ENCODE measurements around the gene GRAMD2B.
"Not testable (repeated sequence)": the region's sequence is repeated elsewhere in the genome, so short reads cannot be mapped to it uniquely, and the experiment has no call there.

Gene GRAMD2B

GRCh38 chr5:126422994-126423788, at the start of gene GRAMD2B:
TSS of gene GRAMD2B (plus strand) at chr5:126423409. CDS start at chr5:126423607, 198 bp downstream.
- peak; percentile 48 to 54 for DNase-seq

- DNase-seq, result no peak
Measured at GRCh38 chr5:126374109-126374416, 49.1 kb upstream of the GRAMD2B start.

DNA sequence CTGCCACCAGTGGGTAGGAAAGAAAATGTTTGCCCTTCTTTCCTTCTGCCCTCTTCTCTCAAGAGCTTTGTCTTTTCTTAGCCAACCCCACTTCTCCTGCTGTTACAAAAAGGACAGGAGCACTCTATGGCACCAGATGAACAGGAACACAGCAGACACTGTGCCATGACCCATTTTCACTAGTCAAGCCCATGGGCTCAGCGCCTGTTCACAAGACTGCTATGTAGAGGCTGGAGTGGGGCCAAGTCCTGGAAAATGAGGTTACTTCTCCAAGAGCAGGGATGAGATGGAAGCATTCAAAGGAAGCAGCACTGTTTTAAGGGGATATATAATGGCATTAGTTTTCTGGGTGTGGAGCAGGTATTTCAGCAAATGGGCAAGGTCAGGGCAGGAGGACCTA, 46.8 kb upstream of the GRAMD2B start:
- no peak for DNase-seq

GRCh38 chr5:126377424-126377823, 45.8 kb upstream of the GRAMD2B start:
- no peak for DNase-seq

GRCh38 chr5:126380316-126380715, 42.9 kb upstream of the GRAMD2B start:
- not testable (repeated sequence) for DNase-seq

GRCh38 chr5:126383246-126383645, 40.0 kb upstream of the GRAMD2B start:
- DNase-seq, result no peak

DNA sequence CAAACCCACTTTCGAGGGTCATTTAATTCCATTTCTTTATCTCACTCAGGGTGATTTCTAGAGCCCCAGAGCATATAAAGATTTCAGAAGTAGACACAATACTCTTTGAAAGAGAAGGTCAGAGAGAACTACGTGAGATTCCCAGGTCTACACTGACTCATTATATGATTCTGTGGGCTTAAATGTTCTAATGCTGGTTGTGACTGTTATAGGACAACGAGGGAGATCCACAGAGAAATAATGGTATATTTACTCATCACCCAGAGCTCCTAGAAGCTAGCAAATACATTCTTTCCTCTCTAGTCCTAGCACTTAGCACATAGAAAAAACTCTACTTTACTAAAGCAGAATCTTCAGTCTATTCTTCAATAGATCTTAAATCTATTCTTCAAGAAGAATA, 39.4 kb upstream of the GRAMD2B start:
- no peak for DNase-seq

GRCh38 chr5:126384985-126385384, 38.2 kb upstream of the GRAMD2B start:
- DNase-seq, result no peak

DNA sequence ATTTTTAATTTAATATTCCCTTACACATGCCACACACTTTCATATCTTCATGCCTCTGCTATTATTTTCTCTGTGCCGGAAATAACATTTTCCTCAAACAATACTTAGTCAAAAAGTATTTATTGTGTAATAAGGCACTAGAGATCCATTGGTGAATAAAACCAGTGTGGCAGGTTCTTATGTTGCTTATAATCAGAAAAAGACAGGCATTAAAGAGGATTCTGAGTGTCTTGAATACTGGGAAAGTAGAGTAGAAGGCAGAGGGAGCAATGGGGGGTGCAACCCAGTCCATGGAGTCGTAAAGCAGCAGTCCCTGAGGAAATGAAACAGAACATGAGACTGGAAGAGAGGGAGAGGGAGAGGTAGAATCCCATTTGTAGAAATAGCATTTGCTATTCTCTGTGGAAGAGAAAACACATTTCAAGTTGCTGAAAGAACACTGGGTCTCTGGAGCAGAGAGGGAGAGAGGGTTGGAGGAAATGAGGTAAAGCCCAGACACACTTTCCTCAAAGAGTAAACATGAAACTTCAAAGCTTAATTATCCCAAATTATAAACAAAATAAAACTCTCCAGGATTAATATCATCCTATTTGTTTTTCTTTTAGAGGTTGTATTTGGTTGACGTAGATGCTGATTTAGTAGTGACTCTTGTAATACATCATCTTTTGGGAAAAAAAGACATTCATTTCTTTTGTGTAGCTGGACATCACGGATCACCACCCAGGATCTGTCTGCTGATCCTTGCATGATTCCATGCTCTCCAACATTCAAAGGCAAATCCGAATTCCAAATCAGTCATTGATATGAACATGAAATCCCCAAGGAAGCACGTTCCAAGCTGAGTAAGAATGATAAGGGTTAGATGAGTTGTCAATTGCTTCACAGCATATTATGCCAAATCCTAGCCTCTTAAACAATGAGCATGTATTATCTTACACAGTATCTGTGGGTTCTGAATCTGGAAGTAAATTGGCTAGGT, 37.4 kb upstream of the GRAMD2B start:
- DNase-seq, result no peak

DNA sequence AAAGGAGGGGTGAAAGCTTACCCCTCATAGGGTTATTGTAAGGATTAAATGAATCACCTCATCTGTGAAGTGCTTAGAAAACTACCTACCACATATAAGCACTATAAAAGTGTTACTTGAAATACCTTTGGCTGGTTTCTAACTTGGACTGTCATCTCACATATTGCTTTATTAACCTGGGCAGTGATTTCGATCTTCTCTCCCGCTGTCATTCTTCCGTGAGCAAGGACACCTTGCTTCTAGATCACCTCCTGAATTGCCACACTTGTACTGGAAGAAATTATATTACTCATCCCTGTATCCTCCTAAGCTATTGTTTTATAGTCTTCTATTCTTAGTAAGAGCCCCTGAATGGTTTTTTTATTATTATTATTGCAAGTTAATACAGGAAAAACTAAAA, 34.0 kb upstream of the GRAMD2B start:
- no peak for DNase-seq

- no peak for DNase-seq
Measured at GRCh38 chr5:126390051-126390450, 33.2 kb upstream of the GRAMD2B start.

DNA sequence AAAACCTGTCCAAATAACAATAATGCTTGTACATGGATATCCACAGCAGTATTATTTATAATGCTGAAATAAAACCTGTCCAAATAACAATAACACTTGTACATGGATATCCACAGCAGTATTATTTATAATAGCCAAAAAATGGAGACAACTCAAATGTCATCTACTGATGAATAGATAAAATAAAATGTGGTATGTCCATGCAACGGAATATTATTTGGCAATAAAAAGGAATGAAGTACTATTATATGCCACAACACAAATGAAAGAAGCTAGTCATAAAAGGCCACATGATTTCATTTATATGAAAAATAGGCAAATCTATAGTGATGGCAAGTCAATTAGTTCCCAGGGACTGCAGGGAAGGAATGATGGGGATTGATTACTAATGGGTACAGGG, 31.8 kb upstream of the GRAMD2B start:
- no peak for DNase-seq

GRCh38 chr5:126394211-126394788, 28.9 kb upstream of the GRAMD2B start:
- no peak for DNase-seq

DNA sequence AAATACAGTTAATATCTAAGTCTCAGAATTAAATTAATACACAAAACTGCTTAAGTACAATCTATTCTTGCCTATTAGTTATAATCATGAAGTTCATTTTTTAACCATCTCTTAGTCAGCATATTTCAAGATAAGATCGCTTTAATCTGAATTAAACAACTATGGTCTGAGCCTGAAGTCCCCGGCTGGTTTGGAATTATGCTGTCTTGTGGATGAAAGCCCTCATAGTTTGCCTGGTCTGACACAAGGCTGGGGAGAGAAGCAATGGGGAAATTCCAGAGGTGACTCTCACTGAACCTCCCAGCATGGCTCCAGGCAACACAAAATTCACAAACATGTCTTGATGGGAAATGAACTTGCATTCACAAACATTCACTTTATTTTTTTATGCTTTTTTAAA, 28.0 kb upstream of the GRAMD2B start:
- DNase-seq, result no peak

- no peak for DNase-seq
Measured at GRCh38 chr5:126395605-126396004, 27.6 kb upstream of the GRAMD2B start.

DNA sequence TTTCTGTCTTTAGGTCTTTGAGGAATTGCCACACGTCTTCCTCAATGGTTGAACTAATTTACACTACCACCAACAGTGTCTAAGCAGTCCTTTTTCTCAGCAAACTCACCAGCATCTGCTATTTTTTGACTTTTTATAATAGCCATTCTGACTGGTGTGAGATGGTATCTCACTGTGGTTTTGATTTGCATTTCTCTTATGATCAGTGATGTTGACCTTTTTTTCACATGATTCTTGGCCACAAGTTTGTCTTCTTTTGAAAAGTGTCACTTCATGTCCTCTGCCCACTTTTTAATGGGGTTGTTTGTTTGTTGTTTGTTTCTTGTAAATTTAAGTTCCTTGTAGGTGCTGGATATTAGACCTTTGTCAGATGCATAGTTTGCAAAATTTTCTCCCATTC, 26.5 kb upstream of the GRAMD2B start:
- not testable (repeated sequence) for DNase-seq

DNA sequence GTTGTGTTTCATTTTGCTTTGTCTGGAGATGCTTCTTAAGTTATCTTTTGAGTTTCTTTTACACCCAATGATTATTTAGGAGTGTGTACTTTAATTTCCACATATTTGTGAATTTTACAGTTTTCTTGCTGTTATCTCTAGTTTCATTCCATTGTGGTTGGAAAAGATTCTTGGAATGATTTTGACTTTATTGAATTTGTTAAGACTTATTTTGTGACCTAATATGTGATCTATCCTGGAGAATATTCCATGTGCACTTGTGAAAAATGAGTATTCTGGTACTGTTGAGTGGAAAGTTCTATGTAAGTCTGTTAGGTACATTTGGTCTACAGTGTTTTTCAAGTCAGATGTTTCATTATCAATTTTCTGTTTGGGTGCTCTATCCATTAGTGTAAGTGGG, 24.4 kb upstream of the GRAMD2B start:
- no peak for DNase-seq

GRCh38 chr5:126400621-126401251, 22.5 kb upstream of the GRAMD2B start:
- DNase-seq, result no peak

DNA sequence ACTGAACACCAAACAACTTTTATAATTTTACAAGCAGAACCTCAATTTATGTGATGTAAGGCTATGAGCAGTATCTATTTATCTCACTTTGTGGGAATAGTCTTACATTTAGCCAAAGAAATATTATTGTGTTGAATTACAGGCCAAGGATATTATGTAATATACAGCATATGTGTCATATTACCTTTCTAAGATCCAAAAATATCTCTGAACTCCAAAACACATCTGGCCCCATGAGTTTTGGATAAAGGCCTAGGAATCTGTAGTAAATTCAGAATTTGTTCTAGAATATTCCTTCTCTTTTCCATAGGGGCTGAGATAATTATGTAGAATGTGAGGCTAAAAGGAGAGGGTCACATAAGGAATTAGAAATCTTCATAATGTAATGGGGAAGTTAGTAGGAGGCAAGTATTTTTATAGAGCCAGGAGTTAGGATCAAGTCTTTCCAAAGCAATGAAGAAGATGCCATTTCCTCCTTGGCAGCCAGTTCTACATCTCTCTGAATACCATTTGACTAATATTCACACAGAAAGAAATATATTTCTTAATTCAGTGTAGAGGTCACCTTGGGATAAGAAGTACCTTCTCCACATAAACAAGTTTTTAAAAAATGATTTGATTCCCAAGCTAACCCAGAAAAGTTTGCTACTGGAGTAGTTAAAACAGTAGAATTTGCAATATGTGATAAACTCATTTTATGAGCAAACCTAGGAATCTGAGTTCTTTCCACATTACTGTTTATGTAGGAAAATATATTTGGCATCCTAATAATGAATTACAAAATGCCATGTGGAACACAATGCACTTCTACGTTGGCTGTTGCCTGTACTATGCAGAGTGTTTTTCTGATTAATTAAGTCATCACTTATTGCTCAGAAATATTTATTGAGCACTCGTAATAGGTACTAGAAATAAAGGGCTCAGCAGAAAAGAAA, 20.3 kb upstream of the GRAMD2B start:
- no peak for DNase-seq

DNA sequence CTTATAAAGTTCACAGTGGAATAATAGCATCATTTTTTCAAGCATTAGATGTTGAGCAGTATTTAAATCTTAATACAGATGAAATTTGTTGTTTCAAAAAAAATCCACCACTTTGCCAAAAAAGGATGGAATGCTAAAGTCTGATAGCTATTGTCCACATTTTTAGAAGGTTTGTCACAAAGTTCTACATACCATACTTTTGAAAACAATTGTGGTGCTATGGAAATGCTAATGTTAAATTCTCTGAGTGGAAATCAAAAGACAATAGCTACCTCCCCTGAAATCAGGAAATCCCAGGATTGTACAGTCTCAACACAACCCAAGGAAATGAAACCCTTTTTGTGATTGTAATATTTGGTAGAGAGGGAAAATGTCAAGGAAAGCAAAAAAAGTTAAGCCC, 19.3 kb upstream of the GRAMD2B start:
- no peak for DNase-seq

GRCh38 chr5:126410623-126411022, 12.6 kb upstream of the GRAMD2B start:
- no peak for DNase-seq

GRCh38 chr5:126413856-126414255, 9.4 kb upstream of the GRAMD2B start:
- DNase-seq, result no peak

Measured in activated CD4-positive, alpha-beta T cell treated with anti-CD3 and anti-CD28 coated beads, Interleukin-2, amount 50 U/mL, for 4 hours (primary cell).